Upper lobe of left lung (tissue), 6 donors: ENCODE results near the gene PGS1. TPM values are rescaled to one million over a fixed set of nuclear protein-coding genes. Genes with fewer than 3 reads are reported as not detected.
A peak's percentile ranks its signal among the peaks of the same experiment; 100 is the strongest.

Experiments
- ATAC-seq, 2 donors: fragments of 200-7000 bp; cut with Tn5 transposase; one replicate each; pipeline ENCODE4 v1.9.1; 2022; ENCODE audit warnings: mild to moderate bottlenecking in 2 of 2, moderate library complexity in 2 of 2; ENCODE audit not compliant: low FRiP score in 2 of 2
- DNase-seq, 2 donors: peaks; one replicate each; pipeline ENCODE4 v3.0.0-alpha.2; 2019 to 2020
- H3K27ac ChIP-seq, 4 donors: fragments of 200-600 bp; sonication (generic); one replicate each; pipeline ENCODE4 v1.5.1; 2016 to 2019
- H3K27me3 ChIP-seq, 4 donors: fragments of 200-600 bp; sonication (generic); one replicate each; pipeline ENCODE4 v1.5.1; 2017 to 2019
- H3K36me3 ChIP-seq, 4 donors: fragments of 200-600 bp; sonication (generic); one replicate each; pipeline ENCODE4 v1.5.1; 2016 to 2019
- H3K4me1 ChIP-seq, 4 donors: fragments of 200-600 bp; sonication (generic); one replicate each; pipeline ENCODE4 v1.5.1; 2018 to 2019
- H3K4me3 ChIP-seq, 4 donors: fragments of 200-600 bp; sonication (generic); one replicate each; pipeline ENCODE4 v1.5.1; 2017 to 2019; ENCODE audit warnings: mild to moderate bottlenecking in 2 of 4, moderate library complexity in 1 of 4
- H3K9me3 ChIP-seq, 4 donors: fragments of 200-600 bp; sonication (generic); one replicate each; pipeline ENCODE4 v1.5.1; 2018 to 2019
- CTCF ChIP-seq, 6 experiments: fragments of 450-650 bp in 4 of 6; fragments of 200-600 bp in 2 of 6; sonication (generic) in 2 of 6; IDR thresholded peaks; one replicate each; pipeline ENCODE4 v1.5.1; 2016 to 2019; ENCODE audit warnings: antibody characterized with exemption in 6 of 6
- EP300 ChIP-seq, 4 donors: sonication (generic); formaldehyde crosslinking; IDR thresholded peaks; one replicate each; pipeline ENCODE4 v1.5.1; 2017; ENCODE audit warnings: antibody characterized with exemption in 4 of 4, control low read depth in 2 of 4
- POLR2A ChIP-seq, 4 donors: fragments of 450-650 bp; IDR thresholded peaks; one replicate each; pipeline ENCODE4 v1.5.1; 2016 to 2017; ENCODE audit warnings: antibody characterized with exemption in 4 of 4, mild to moderate bottlenecking in 2 of 4
- POLR2AphosphoS5 ChIP-seq, 2 donors: sonication (generic); formaldehyde crosslinking; IDR thresholded peaks; one replicate each; pipeline ENCODE4 v1.5.1; 2017; ENCODE audit warnings: antibody characterized with exemption in 2 of 2
- WGBS, 2 donors: methylation state at CpG; one replicate each; pipeline ENCODE4 v1.1.5; 2017 to 2018; 5-methylcytosine and 5-hydroxymethylcytosine counted together
- total RNA-seq, 6 donors: library from RNA; depleted of rRNA in 4 of 6; stranded (reverse); fragments of >200 nt in 4 of 6; gene quantifications; one replicate each; pipeline versions ENCODE4 v1.1.0 to v1.2.1, GENCODE V29; 2016 to 2021
- donor health status: DM: no; HTN: no; CAD: no; lungs with moderate emphysema.
- donor health status: DM: no; HTN: yes; CAD: no; lungs with severe emphysema.

Gene PGS1
- total RNA-seq, 6 donors from 2014 or later = 79.2 to 348 (median 92.3) TPM

- 63 to 69% methylated on average over 4 to 6 of the region's 6 CpGs for WGBS, 2 donors
- Histone ChIP-seq H3K27me3 (no peaks in the 10 kb centered on the region), H3K4me3 (no peak overlapping the region), H3K27ac (no peak overlapping the region), H3K36me3 (no peaks in the 10 kb centered on the region), H3K4me1 (peaks cover 22 to 29% (median 24%) of the 10 kb centered on the region in 4 donors), H3K9me3 (no peaks in the 10 kb centered on the region)
- DNase-seq = peak in 1 of 2 donors; percentile 72
- no peak for ATAC-seq
- no peak for TF ChIP-seq POLR2A (IDR thresholded peaks at IDR 0.05)
Observed at GRCh38 chr17:78368348-78368747, 10.1 kb upstream of the PGS1 start.

GRCh38 chr17:78368854-78369495 lies 9.5 kb upstream of the PGS1 start:
- no peak overlapping the region for H3K4me3 ChIP-seq
- no peak for ATAC-seq
- WGBS, 2 donors = 94 to 98% methylated on average over 7 to 8 of the region's 8 CpGs
- DNase-seq = no peak
- H3K9me3 ChIP-seq = no peaks in the 10 kb centered on the region
- no peak overlapping the region for H3K27ac ChIP-seq
- no peaks in the 10 kb centered on the region for H3K27me3 ChIP-seq
- H3K36me3 ChIP-seq = no peaks in the 10 kb centered on the region
- TF ChIP-seq EP300 (IDR thresholded peaks at IDR 0.05) (no peak), POLR2AphosphoS5 (IDR thresholded peaks at IDR 0.05) (no peak)
- H3K4me1 ChIP-seq = peaks cover 23 to 29% (median 24%) of the 10 kb centered on the region in 4 donors

DNA sequence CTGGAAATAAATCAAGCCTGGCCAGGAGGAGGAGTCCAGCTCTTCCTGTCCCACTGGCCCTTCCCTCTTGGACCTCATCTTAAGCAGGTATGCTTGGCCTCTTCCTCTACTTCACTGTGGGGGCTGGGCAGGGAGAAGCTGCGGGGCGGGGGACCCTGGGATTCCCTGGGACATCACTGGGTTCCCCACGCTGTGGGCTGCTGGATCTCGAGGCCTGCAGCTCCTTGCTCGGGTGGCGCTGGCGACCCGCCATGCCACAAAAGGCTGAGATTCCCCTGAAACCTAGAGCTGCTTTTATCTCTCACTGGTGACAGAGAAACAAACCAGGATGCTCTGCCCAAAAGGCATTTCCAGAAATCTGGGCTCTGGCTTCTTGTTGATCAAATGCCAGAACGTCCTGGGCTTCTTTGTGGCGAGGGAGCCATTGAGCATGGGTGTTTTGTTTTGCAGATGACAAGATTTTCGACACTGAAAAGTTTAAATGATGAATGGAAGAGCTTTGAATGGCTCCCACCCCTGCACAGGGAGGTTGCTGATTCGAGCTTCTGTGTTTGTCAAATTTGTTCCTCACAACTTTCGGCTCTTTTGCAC lies 8.6 kb upstream of the PGS1 start:
- WGBS, 2 donors = 65 to 74% methylated on average over 5 to 13 of the region's 13 CpGs
- H3K27me3 ChIP-seq = no peaks in the 10 kb centered on the region
- peak in 1 of 2 donors; percentile 57 for DNase-seq
- H3K4me3 ChIP-seq = no peak overlapping the region
- no peak for ATAC-seq
- TF ChIP-seq POLR2A (IDR thresholded peaks at IDR 0.05) (no peak), EP300 (IDR thresholded peaks at IDR 0.05) (no peak), CTCF (IDR thresholded peaks at IDR 0.05) (no peak), POLR2AphosphoS5 (IDR thresholded peaks at IDR 0.05) (no peak)
- H3K27ac ChIP-seq = no peak overlapping the region
- peaks cover 26 to 28% (median 27%) of the 10 kb centered on the region in 4 donors for H3K4me1 ChIP-seq
- no peaks in the 10 kb centered on the region for H3K9me3 ChIP-seq
- H3K36me3 ChIP-seq = no peaks in the 10 kb centered on the region

DNA sequence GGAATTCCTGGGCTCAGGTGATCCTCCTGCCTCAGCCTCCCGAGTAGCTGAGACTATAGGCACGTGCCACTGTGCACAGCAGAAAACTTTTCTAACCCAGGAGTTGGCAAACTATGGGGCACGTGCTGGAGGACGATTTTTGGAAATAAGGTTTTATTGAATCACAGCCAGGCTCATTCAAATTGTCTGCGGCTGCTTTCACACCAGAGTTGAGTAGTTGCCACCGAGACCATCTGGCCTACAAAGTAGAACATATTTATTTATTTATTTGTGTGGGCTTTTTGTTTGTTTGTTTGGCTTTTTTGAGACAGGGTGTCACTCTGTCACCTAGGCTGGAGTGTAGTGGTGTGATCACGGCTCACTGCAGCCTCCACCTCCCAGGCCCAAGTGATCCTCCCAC lies 7.4 kb upstream of the PGS1 start:
- Histone ChIP-seq H3K27me3 (no peaks in the 10 kb centered on the region), H3K36me3 (no peaks in the 10 kb centered on the region), H3K9me3 (no peaks in the 10 kb centered on the region), H3K27ac (no peak overlapping the region), H3K4me3 (no peak overlapping the region), H3K4me1 (peaks cover 24 to 28% (median 26%) of the 10 kb centered on the region in 4 donors)
- no peak for ATAC-seq
- WGBS, 2 donors = 85 to 93% methylated on average over 7 of the region's 7 CpGs
- DNase-seq = no peak
- TF ChIP-seq POLR2AphosphoS5 (IDR thresholded peaks at IDR 0.05) (no peak), POLR2A (IDR thresholded peaks at IDR 0.05) (no peak), CTCF (IDR thresholded peaks at IDR 0.05) (no peak), EP300 (IDR thresholded peaks at IDR 0.05) (no peak)

DNA sequence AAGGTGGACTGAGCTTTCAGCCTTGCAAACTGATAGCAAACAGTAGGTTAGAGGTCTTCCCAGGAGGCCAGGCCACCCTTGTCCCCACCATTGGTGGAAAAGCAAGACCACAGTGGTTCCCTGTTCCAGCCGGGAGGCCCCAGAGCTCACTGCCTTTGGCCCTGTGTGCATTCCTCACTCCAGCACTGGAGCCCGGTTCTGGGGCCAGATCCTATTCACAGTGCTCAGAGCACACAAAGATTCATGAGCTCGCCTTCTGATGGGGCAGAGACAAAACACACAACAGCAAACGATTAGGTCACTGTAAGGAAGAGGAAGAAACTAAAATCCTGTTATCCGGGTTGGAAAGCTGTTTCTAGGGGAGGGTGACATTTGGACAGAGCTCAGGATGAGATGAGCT lies 5.6 kb upstream of the PGS1 start:
- Histone ChIP-seq H3K27ac (peak overlapping the region in 3 of 4 donors; percentile 2 to 63 (median 24)), H3K4me1 (peaks cover 27 to 34% (median 33%) of the 10 kb centered on the region in 4 donors), H3K27me3 (no peaks in the 10 kb centered on the region), H3K9me3 (no peaks in the 10 kb centered on the region), H3K36me3 (no peaks in the 10 kb centered on the region), H3K4me3 (no peak overlapping the region)
- WGBS, 2 donors = 72 to 73% methylated on average over 5 of the region's 5 CpGs
- TF ChIP-seq CTCF (IDR thresholded peaks at IDR 0.05) (no peak), POLR2A (IDR thresholded peaks at IDR 0.05) (no peak), EP300 (IDR thresholded peaks at IDR 0.05) (no peak), POLR2AphosphoS5 (IDR thresholded peaks at IDR 0.05) (no peak)
- DNase-seq (no peak), ATAC-seq (no peak)
